Suprapubic skin (tissue), 4 donors: ENCODE data around the gene PRRC1. TPM values are rescaled to one million over a fixed set of nuclear protein-coding genes. Genes with fewer than 3 reads are reported as not detected.

Experiments
- DNase-seq, 2 donors: peaks; one replicate each; pipeline ENCODE4 v3.0.0-alpha.2; 2019; ENCODE audit warnings: low spot score in 2 of 2
- H3K27ac ChIP-seq: fragments of 200-600 bp; sonication (generic); one replicate; pipeline ENCODE4 v1.5.1; 2019
- H3K27me3 ChIP-seq: fragments of 200-600 bp; sonication (generic); one replicate; pipeline ENCODE4 v1.5.1; 2019
- H3K36me3 ChIP-seq: fragments of 200-600 bp; sonication (generic); one replicate; pipeline ENCODE4 v1.5.1; 2019
- H3K4me1 ChIP-seq: fragments of 200-600 bp; sonication (generic); one replicate; pipeline ENCODE4 v1.5.1; 2019
- H3K4me3 ChIP-seq: fragments of 200-600 bp; sonication (generic); one replicate; pipeline ENCODE4 v1.5.1; 2019; ENCODE audit warnings: mild to moderate bottlenecking
- H3K9me3 ChIP-seq: fragments of 200-600 bp; sonication (generic); one replicate; pipeline ENCODE4 v1.5.1; 2019
- EP300 ChIP-seq: sonication (generic); formaldehyde crosslinking; IDR thresholded peaks from one replicate; pipeline ENCODE4 v1.6.1; 2017; ENCODE audit warnings: antibody characterized with exemption
- POLR2A ChIP-seq, 2 donors: fragments of 450-650 bp; IDR thresholded peaks; one replicate each; pipeline ENCODE4 v1.6.1; 2017; ENCODE audit warnings: antibody characterized with exemption in 2 of 2, mild to moderate bottlenecking in 2 of 2, moderate library complexity in 2 of 2
- POLR2AphosphoS5 ChIP-seq, 3 donors: sonication (generic); formaldehyde crosslinking; IDR thresholded peaks; one replicate each; pipeline ENCODE4 v1.6.1; 2017; ENCODE audit warnings: antibody characterized with exemption in 3 of 3
- WGBS: methylation state at CpG from one replicate; pipeline ENCODE4 v1.1.5; 2018; 5-methylcytosine and 5-hydroxymethylcytosine counted together
- total RNA-seq, 4 donors: library from RNA; depleted of rRNA; stranded (reverse); fragments of >200 nt; gene quantifications; one replicate each; pipeline ENCODE4 v1.1.0, GENCODE V29; 2016
- TF ChIP-seq, protein P1 (sequence below), 2 donors: fragments of 200-600 bp in 1 of 2; fragments of 450-650 bp in 1 of 2; sonication (generic) in 1 of 2; IDR thresholded peaks; one replicate each; pipeline ENCODE4 v1.5.1; 2016 to 2019; ENCODE audit warnings: antibody characterized with exemption in 2 of 2, mild to moderate bottlenecking in 1 of 2, moderate library complexity in 1 of 2

PRRC1 gene
- total RNA-seq, 4 donors from 2014 or later, result 36.8 to 59.0 (median 45.0) TPM

DNA sequence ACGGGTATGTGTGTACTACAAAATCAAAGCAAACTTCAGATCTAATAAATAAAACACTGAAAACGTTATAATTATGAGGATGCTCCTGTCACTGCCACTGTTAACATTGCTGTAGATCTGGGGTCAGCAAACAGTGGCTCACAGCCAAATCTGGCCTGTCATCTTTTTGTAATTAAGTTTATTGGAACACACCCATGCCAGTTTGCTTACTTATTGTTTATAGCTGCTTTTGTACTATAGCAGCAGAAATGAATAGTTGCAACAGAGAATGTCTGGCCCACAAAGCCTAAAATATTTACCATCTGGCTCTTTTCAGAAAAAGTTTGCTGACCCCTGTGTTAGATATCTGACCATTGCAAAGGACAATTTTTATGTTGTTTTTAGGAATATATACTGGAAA lies 32.1 kb downstream of the PRRC1 start:
- WGBS, result 62% methylated on average over 2 of the region's 2 CpGs
- Histone ChIP-seq H3K36me3 (peaks cover 46% of the 10 kb centered on the region), H3K4me1 (no peaks in the 10 kb centered on the region), H3K27me3 (no peaks in the 10 kb centered on the region), H3K4me3 (no peak overlapping the region), H3K27ac (no peak overlapping the region), H3K9me3 (no peaks in the 10 kb centered on the region)
- TF ChIP-seq, protein P1, sequence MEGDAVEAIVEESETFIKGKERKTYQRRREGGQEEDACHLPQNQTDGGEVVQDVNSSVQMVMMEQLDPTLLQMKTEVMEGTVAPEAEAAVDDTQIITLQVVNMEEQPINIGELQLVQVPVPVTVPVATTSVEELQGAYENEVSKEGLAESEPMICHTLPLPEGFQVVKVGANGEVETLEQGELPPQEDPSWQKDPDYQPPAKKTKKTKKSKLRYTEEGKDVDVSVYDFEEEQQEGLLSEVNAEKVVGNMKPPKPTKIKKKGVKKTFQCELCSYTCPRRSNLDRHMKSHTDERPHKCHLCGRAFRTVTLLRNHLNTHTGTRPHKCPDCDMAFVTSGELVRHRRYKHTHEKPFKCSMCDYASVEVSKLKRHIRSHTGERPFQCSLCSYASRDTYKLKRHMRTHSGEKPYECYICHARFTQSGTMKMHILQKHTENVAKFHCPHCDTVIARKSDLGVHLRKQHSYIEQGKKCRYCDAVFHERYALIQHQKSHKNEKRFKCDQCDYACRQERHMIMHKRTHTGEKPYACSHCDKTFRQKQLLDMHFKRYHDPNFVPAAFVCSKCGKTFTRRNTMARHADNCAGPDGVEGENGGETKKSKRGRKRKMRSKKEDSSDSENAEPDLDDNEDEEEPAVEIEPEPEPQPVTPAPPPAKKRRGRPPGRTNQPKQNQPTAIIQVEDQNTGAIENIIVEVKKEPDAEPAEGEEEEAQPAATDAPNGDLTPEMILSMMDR (IDR thresholded peaks at IDR 0.05), result no peak
- TF ChIP-seq POLR2AphosphoS5 (IDR thresholded peaks at IDR 0.05), result no peak
- TF ChIP-seq EP300, result no peak
- TF ChIP-seq POLR2A (IDR thresholded peaks at IDR 0.05), result no peak
- no peak for DNase-seq

DNA sequence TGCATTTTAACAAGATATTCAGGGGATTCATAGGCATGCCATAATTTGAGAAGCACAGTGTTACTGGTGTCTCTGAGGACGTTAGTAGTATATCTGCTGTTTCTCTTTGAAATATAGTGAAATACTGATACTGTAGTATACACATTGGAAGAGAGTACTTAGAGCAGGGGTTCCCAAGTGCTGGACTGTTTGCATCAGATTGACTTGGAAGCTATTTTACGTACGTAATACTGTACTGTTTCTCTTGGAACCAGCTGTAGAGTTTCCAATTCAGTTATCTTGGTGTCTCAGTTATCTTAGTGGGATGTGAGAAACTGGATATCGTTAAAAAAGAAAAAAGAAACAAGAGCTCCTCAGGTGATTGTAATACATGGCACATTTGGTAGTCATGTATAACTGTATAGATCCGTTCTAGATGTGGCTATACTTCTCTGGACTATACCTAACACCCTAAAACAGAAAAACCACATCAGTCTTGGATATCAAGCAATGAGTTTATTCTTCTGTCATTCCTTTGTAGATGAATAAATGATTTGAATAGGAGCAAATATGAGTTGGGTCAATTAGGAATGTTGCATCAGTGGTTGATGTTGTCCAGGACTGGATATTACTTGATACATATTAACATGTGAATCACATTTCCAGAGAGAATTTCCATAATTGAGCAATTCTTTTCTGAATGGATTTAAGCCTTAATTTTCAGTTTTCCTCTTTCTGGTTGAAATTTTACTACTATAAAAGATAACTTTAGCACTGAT lies 33.4 kb downstream of the PRRC1 start:
- no peaks in the 10 kb centered on the region for H3K4me1 ChIP-seq
- no peak overlapping the region for H3K4me3 ChIP-seq
- 97% methylated on average over 5 of the region's 5 CpGs for WGBS
- TF ChIP-seq POLR2AphosphoS5 (IDR thresholded peaks at IDR 0.05), result no peak
- no peak for TF ChIP-seq POLR2A (IDR thresholded peaks at IDR 0.05)
- TF ChIP-seq, protein P1 (IDR thresholded peaks at IDR 0.05), result no peak
- no peak for TF ChIP-seq EP300
- no peaks in the 10 kb centered on the region for H3K27me3 ChIP-seq
- H3K27ac ChIP-seq, result no peak overlapping the region
- no peaks in the 10 kb centered on the region for H3K9me3 ChIP-seq
- DNase-seq, result no peak
- H3K36me3 ChIP-seq, result peaks cover 43% of the 10 kb centered on the region

DNA sequence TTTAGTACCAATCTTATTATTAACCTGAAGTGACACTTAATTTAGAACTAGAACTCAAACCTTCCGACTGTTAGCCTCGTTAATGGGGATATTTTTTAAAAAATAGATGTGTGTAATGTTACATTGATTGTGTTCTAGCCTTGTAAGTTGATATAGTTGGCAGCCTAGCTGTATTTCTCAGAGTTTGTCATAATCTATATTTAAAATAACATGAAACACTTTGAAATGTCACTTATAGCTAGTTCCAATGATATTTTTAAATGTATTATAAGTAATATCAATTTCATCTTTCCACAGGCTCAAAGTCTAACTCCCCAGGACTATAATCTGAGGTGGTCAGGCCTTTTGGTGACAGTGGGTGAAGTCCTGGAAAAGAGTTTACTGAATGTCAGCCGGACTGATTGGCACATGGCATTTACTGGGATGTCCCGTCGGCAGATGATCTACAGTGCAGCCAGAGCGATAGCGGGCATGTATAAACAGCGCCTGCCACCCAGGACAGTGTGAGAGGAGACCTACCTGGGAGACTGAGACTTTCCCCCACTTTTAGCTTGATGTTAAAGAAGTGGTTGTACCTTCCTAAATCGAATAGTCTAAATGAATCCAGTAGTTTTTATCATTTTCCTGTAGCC lies 34.1 kb downstream of the PRRC1 start:
- no peak for DNase-seq
- Histone ChIP-seq H3K9me3 (no peaks in the 10 kb centered on the region), H3K4me3 (no peak overlapping the region), H3K27me3 (no peaks in the 10 kb centered on the region), H3K27ac (no peak overlapping the region), H3K4me1 (no peaks in the 10 kb centered on the region), H3K36me3 (peaks cover 43% of the 10 kb centered on the region)
- WGBS, result 82% methylated on average over 9 of the region's 9 CpGs
- no peak for TF ChIP-seq POLR2AphosphoS5 (IDR thresholded peaks at IDR 0.05)
- TF ChIP-seq EP300, result no peak
- TF ChIP-seq, protein P1 (IDR thresholded peaks at IDR 0.05), result no peak
- no peak for TF ChIP-seq POLR2A (IDR thresholded peaks at IDR 0.05)

DNA sequence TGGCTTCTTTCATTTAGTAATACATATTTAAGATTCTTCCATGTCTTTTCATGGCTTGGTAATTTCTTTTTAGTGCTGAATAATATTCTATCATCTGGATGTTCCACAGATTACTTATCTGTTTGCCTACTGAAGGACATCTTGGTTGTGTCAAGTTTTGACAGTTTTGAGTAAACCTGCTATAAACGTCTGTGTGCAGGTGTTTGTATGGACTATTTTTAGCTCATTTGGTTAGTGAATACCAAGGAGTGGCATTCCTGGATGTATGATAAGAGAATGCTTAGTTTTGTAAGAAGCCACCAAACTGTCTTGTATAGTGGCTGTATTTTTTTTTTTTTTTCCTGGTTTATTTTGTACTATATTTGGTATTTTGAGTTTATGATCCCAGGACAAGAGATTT lies 38.4 kb downstream of the PRRC1 start:
- DNase-seq, result no peak
- Histone ChIP-seq H3K27me3 (no peaks in the 10 kb centered on the region), H3K9me3 (no peaks in the 10 kb centered on the region), H3K27ac (no peak overlapping the region), H3K4me3 (no peak overlapping the region), H3K4me1 (no peaks in the 10 kb centered on the region), H3K36me3 (peaks cover 26% of the 10 kb centered on the region)
- TF ChIP-seq EP300, result no peak
- TF ChIP-seq POLR2A (IDR thresholded peaks at IDR 0.05), result no peak
- TF ChIP-seq, protein P1 (IDR thresholded peaks at IDR 0.05), result no peak
- TF ChIP-seq POLR2AphosphoS5 (IDR thresholded peaks at IDR 0.05), result no peak
- 25% methylated on average over 1 of the region's 1 CpG for WGBS

- TF ChIP-seq, protein P1 (IDR thresholded peaks at IDR 0.05), result no peak
- TF ChIP-seq POLR2A (IDR thresholded peaks at IDR 0.05), result no peak
- Histone ChIP-seq H3K27me3 (no peaks in the 10 kb centered on the region), H3K4me1 (no peaks in the 10 kb centered on the region), H3K4me3 (no peak overlapping the region), H3K9me3 (no peaks in the 10 kb centered on the region), H3K36me3 (peaks cover 23% of the 10 kb centered on the region), H3K27ac (no peak overlapping the region)
- no peak for DNase-seq
- WGBS, result 90% methylated on average over 3 of the region's 3 CpGs
Measured at GRCh38 chr5:127556609-127557334, 39.3 kb downstream of the PRRC1 start.
